ENCODE data around the gene SDHB. TPM values are rescaled to one million over a fixed set of nuclear protein-coding genes. Genes with fewer than 3 reads are reported as not detected.

Gene SDHB
- total RNA-seq, 1 experiment from 2014 or later, result 70.1 TPM

DNA sequence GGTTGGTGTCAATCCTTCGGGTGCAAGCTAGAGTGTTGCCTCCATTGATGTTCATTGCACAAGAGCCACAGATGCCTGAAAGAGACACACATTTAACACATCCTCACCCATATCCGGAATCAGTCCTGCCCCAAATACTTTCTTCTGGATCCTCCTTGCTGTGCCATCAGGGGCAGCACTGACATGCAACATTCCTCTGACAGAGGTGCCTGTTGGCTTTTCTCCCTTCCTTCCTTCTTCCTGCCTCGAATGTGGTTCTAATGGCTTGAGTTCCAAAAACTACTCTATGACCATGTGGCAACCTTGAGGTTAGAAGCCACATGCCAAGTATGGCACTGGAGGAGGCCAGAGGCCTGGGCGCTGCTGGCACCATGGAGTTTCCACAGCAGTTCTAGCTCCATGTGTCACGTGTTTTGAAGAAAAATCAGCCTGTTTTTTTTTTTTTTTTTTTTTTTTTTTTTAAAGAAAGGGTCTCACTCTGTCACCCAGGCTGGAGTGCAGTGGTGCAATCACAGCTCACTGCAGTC lies 25.1 kb downstream of the SDHB start:
- Mint-ChIP-seq H3K36me3 (ENCODE audit: insufficient read depth, unreplicated experiment) (peaks cover 12% of the 10 kb centered on the region), H3K27me3 (ENCODE audit: unreplicated experiment) (no peaks in the 10 kb centered on the region), H3K27ac (ENCODE audit: unreplicated experiment) (no peak overlapping the region), H3K9me3 (ENCODE audit: low read depth, unreplicated experiment) (no peaks in the 10 kb centered on the region), H3K4me1 (ENCODE audit: low read depth, unreplicated experiment) (no peaks in the 10 kb centered on the region), H3K4me3 (ENCODE audit: low read depth, unreplicated experiment) (no peak overlapping the region)
- TF ChIP-seq, protein P1, sequence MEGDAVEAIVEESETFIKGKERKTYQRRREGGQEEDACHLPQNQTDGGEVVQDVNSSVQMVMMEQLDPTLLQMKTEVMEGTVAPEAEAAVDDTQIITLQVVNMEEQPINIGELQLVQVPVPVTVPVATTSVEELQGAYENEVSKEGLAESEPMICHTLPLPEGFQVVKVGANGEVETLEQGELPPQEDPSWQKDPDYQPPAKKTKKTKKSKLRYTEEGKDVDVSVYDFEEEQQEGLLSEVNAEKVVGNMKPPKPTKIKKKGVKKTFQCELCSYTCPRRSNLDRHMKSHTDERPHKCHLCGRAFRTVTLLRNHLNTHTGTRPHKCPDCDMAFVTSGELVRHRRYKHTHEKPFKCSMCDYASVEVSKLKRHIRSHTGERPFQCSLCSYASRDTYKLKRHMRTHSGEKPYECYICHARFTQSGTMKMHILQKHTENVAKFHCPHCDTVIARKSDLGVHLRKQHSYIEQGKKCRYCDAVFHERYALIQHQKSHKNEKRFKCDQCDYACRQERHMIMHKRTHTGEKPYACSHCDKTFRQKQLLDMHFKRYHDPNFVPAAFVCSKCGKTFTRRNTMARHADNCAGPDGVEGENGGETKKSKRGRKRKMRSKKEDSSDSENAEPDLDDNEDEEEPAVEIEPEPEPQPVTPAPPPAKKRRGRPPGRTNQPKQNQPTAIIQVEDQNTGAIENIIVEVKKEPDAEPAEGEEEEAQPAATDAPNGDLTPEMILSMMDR (IDR thresholded peaks at IDR 0.05; ENCODE audit: unreplicated experiment), result no peak
- no TSS peak for BruUV-seq (replicated peaks)
- no peak for DNase-seq
- intact Hi-C loops (cut with micrococcal nuclease; ENCODE audit: unreplicated experiment), result no loop called here
- CTCF ChIA-PET, result interaction anchor here (0.7 kb wide), 1 partner anchor 21 kb away, joined by 8 read pairs; no protein-coding TSS in a partner anchor

GRCh38 chr1:17027900-17028299 lies 25.9 kb downstream of the SDHB start:
- Mint-ChIP-seq H3K4me1 (ENCODE audit: low read depth, unreplicated experiment) (no peaks in the 10 kb centered on the region), H3K4me3 (ENCODE audit: low read depth, unreplicated experiment) (no peak overlapping the region), H3K36me3 (ENCODE audit: insufficient read depth, unreplicated experiment) (peaks cover 12% of the 10 kb centered on the region), H3K27ac (ENCODE audit: unreplicated experiment) (no peak overlapping the region), H3K27me3 (ENCODE audit: unreplicated experiment) (no peaks in the 10 kb centered on the region), H3K9me3 (ENCODE audit: low read depth, unreplicated experiment) (no peaks in the 10 kb centered on the region)
- no TSS peak for BruUV-seq (replicated peaks)
- CTCF ChIA-PET, result no interaction called here
- TF ChIP-seq, protein P1 (IDR thresholded peaks at IDR 0.05; ENCODE audit: unreplicated experiment), result no peak
- no peak for DNase-seq
- intact Hi-C loops (cut with micrococcal nuclease; ENCODE audit: unreplicated experiment), result no loop called here

GRCh38 chr1:17027403-17027802 lies 26.4 kb downstream of the SDHB start:
- H3K4me3 Mint-ChIP-seq (ENCODE audit: low read depth, unreplicated experiment), result no peak overlapping the region
- H3K27me3 Mint-ChIP-seq (ENCODE audit: unreplicated experiment), result no peaks in the 10 kb centered on the region
- DNase-seq, result no peak
- no peaks in the 10 kb centered on the region for H3K9me3 Mint-ChIP-seq (ENCODE audit: low read depth, unreplicated experiment)
- H3K4me1 Mint-ChIP-seq (ENCODE audit: low read depth, unreplicated experiment), result no peaks in the 10 kb centered on the region
- H3K36me3 Mint-ChIP-seq (ENCODE audit: insufficient read depth, unreplicated experiment), result peaks cover 12% of the 10 kb centered on the region
- no TSS peak for BruUV-seq (replicated peaks)
- intact Hi-C loops (cut with micrococcal nuclease; ENCODE audit: unreplicated experiment), result no loop called here
- TF ChIP-seq, protein P1 (IDR thresholded peaks at IDR 0.05; ENCODE audit: unreplicated experiment), result no peak
- no peak overlapping the region for H3K27ac Mint-ChIP-seq (ENCODE audit: unreplicated experiment)
- CTCF ChIA-PET, result no interaction called here

- CTCF ChIA-PET, result no interaction called here
- Mint-ChIP-seq H3K4me1 (ENCODE audit: low read depth, unreplicated experiment) (no peaks in the 10 kb centered on the region), H3K9me3 (ENCODE audit: low read depth, unreplicated experiment) (no peaks in the 10 kb centered on the region), H3K27ac (ENCODE audit: unreplicated experiment) (no peak overlapping the region), H3K36me3 (ENCODE audit: insufficient read depth, unreplicated experiment) (peaks cover 14% of the 10 kb centered on the region), H3K4me3 (ENCODE audit: low read depth, unreplicated experiment) (no peak overlapping the region), H3K27me3 (ENCODE audit: unreplicated experiment) (no peaks in the 10 kb centered on the region)
- DNase-seq, result no peak
- TF ChIP-seq, protein P1 (IDR thresholded peaks at IDR 0.05; ENCODE audit: unreplicated experiment), result no peak
- BruUV-seq (replicated peaks), result no TSS peak
- intact Hi-C loops (cut with micrococcal nuclease; ENCODE audit: unreplicated experiment), result no loop called here
These were observed 29.1 kb downstream of the SDHB start for GRCh38 chr1:17024721-17025120.
